MCF 10A (cell line): ENCODE results near the gene NOXO1. TPM values are rescaled to one million over a fixed set of nuclear protein-coding genes. Genes with fewer than 3 reads are reported as not detected.

Experiments
- BruUV-seq: library from RNA; stranded (reverse); fragments of 400-500 nt; replicated peaks from 2 replicates; lab custom pipeline; 2021; lab: Mats Ljungman, UMichigan
- CTCF ChIA-PET: fragments of 300-600 bp; sonication (Branson Sonifier 250); formaldehyde crosslinking; extraction: SDS; loops from one replicate; lab custom pipeline; 2021; ENCODE audit warnings: antibody characterized with exemption, inconsistent platforms; lab: Yijun Ruan, JAX
- POLR2A ChIA-PET: fragments of 300-600, 350-650 bp; sonication (Branson Sonifier 250); formaldehyde crosslinking; extraction: SDS; loops from one replicate; lab custom pipeline; 2020; ENCODE audit warnings: antibody characterized with exemption, inconsistent platforms; lab: Yijun Ruan, JAX
- DNase-seq: peaks from one replicate; pipeline ENCODE4 v3.0.0-alpha.2; 2018; ENCODE audit not compliant: unreplicated experiment
- H3K27ac Mint-ChIP-seq: one replicate; pipeline ENCODE4 v1.8.0; 2022; ENCODE audit warnings: mild to moderate bottlenecking, low read depth, mixed read lengths; ENCODE audit not compliant: unreplicated experiment
- H3K27me3 Mint-ChIP-seq: one replicate; pipeline ENCODE4 v1.8.0; 2022; ENCODE audit warnings: mixed read lengths; ENCODE audit not compliant: insufficient read depth, unreplicated experiment
- H3K36me3 Mint-ChIP-seq: one replicate; pipeline ENCODE4 v1.8.0; 2022; ENCODE audit warnings: mild to moderate bottlenecking, moderate library complexity, mixed read lengths; ENCODE audit not compliant: insufficient read depth, unreplicated experiment
- H3K4me1 Mint-ChIP-seq: one replicate; pipeline ENCODE4 v1.8.0; 2022; ENCODE audit warnings: mixed read lengths; ENCODE audit not compliant: insufficient read depth, unreplicated experiment
- H3K4me3 Mint-ChIP-seq: one replicate; pipeline ENCODE4 v1.8.0; 2022; ENCODE audit warnings: mild to moderate bottlenecking, moderate library complexity, mixed read lengths; ENCODE audit not compliant: unreplicated experiment
- H3K9me3 Mint-ChIP-seq: one replicate; pipeline ENCODE4 v1.8.0; 2022; ENCODE audit warnings: mixed read lengths; ENCODE audit not compliant: unreplicated experiment
- intact Hi-C: fragments of 100-400 bp; cut with micrococcal nuclease; formaldehyde crosslinking; loops from 2 replicates; pipeline ENCODE4 v1.14.1; 2022
- total RNA-seq: library from RNA; stranded (reverse); gene quantifications from 2 replicates; pipeline ENCODE4 v1.2.3, GENCODE V29; 2022
- TF ChIP-seq, protein P1 (sequence below): fragments of 200-600 bp; IDR thresholded peaks from one replicate; pipeline ENCODE4 v1.8.0; 2022; ENCODE audit warnings: antibody characterized with exemption, mild to moderate bottlenecking; ENCODE audit not compliant: unreplicated experiment

NOXO1 gene
- total RNA-seq, 1 experiment from 2014 or later = 1.1 TPM

DNA sequence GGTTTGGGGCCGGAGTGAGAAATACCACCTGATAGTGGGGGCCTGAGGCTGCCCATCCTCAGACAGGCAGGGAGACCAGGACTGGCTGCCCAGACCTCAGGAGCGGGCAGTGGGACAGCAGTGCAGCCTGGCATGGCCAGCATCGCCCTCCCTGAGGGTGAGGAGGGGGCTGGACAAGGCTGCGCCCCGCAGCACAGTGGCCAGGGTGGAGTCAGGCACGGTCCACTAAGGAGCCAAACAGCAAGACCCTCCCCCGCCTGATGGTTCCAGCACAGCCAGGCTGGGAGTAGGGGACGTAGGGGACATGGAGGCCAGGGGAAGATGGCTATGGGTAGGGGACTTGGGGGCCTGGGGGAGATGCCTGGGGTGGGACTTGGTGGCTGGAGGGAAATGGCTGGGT is 25.0 kb upstream of the NOXO1 start:
- Mint-ChIP-seq H3K36me3 (peaks cover 41% of the 10 kb centered on the region), H3K27me3 (no peaks in the 10 kb centered on the region), H3K9me3 (no peaks in the 10 kb centered on the region), H3K4me3 (peak overlapping the region; percentile 79), H3K4me1 (peaks cover 17% of the 10 kb centered on the region), H3K27ac (peak overlapping the region; percentile 85)
- TF ChIP-seq, protein P1, sequence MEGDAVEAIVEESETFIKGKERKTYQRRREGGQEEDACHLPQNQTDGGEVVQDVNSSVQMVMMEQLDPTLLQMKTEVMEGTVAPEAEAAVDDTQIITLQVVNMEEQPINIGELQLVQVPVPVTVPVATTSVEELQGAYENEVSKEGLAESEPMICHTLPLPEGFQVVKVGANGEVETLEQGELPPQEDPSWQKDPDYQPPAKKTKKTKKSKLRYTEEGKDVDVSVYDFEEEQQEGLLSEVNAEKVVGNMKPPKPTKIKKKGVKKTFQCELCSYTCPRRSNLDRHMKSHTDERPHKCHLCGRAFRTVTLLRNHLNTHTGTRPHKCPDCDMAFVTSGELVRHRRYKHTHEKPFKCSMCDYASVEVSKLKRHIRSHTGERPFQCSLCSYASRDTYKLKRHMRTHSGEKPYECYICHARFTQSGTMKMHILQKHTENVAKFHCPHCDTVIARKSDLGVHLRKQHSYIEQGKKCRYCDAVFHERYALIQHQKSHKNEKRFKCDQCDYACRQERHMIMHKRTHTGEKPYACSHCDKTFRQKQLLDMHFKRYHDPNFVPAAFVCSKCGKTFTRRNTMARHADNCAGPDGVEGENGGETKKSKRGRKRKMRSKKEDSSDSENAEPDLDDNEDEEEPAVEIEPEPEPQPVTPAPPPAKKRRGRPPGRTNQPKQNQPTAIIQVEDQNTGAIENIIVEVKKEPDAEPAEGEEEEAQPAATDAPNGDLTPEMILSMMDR = no peak
- CTCF ChIA-PET = no interaction called here
- POLR2A ChIA-PET = interaction anchor here (1.4 to 4.2 kb wide), 2 partner anchors 11 to 34 kb away, joined by 3 to 41 read pairs; partner anchors contain the start of gene TBL3
- no peak for DNase-seq
- intact Hi-C loops = no loop called here
- BruUV-seq = no TSS peak

DNA sequence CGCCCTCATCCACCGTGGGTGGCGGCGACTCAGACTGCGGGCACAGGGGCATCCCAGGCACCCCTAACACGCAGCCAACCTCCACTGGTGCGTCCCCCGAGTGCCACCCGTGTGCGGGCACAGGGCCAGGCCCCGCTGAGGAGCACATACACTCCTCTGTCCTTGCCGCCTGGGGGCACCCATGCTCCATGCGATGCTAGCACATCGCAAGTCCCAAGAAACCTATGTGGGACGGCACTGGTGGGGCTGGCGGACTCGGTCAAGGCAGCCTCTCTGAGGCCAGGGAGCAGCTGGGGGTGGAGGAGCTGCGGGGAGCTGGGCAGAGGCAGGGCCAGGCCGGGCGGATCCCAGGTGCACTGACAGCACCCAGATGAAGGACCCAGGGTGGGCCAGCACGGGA is 24.4 kb upstream of the NOXO1 start:
- Mint-ChIP-seq H3K36me3 (peaks cover 48% of the 10 kb centered on the region), H3K4me1 (peaks cover 17% of the 10 kb centered on the region), H3K27ac (no peak overlapping the region), H3K27me3 (no peaks in the 10 kb centered on the region), H3K9me3 (no peaks in the 10 kb centered on the region), H3K4me3 (peak overlapping the region; percentile 79)
- TF ChIP-seq, protein P1 = no peak
- no peak for DNase-seq
- ChIA-PET POLR2A (interaction anchor here (1.0 to 4.2 kb wide), 4 partner anchors 9 to 41 kb away, joined by 3 to 41 read pairs (median 10); partner anchors contain the start of genes RPS2 and TBL3), CTCF (interaction anchor here (0.5 to 2.8 kb wide), 3 partner anchors 135 to 231 kb away, joined by 3 to 13 read pairs (median 4); no protein-coding TSS in a partner anchor)
- intact Hi-C loops = no loop called here
- BruUV-seq = no TSS peak

DNA sequence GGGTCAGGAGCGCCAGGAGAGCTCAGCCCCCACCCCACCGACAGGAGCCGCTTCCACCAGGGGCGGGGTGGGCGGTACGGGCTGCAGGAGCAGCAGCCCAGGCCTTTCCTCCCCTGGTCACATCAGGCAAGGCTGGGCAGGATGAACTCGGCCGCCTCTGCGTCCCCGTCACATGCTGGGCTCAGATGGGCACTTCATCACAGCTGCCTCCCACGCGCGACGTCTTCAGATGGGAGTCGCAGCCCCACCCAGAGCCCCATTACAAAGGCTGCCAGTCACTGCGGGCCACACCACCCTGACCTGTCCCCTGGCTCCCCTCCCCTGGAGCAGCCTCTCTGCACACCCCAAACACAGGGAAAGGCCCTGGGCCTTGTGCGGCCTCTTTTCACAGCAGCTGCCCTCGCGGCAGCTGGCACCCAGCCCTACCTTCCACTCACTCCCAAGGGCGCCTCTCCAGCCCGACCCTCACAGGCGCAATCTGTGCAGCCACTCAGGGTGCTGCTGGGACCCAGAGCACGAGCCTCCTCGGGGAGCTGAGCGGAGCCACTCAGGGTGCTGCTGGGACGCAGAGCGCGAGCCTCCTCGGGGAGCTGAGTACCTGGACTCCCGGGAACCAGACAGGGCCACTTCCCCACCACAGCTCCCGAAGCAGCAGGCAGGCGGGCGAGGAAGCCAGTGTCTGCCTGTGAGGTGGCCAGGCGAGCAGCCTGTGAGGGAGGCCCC is 23.7 kb upstream of the NOXO1 start:
- POLR2A ChIA-PET = interaction anchor here (0.6 to 2.5 kb wide), 6 partner anchors 10 to 508 kb away, joined by 3 to 18 read pairs (median 3); partner anchors contain the start of genes RPS2 and TBL3
- BruUV-seq = no TSS peak
- CTCF ChIA-PET = interaction anchor here (0.5 to 2.8 kb wide), 14 partner anchors 8 to 230 kb away, joined by 3 to 13 read pairs (median 4); partner anchors contain the start of genes NOXO1 and RAB26
- Mint-ChIP-seq H3K9me3 (no peaks in the 10 kb centered on the region), H3K4me3 (no peak overlapping the region), H3K36me3 (peaks cover 54% of the 10 kb centered on the region), H3K4me1 (peaks cover 17% of the 10 kb centered on the region), H3K27me3 (no peaks in the 10 kb centered on the region), H3K27ac (peak overlapping the region; percentile 59)
- no peak for DNase-seq
- intact Hi-C loops = no loop called here
- TF ChIP-seq, protein P1 = no peak

DNA sequence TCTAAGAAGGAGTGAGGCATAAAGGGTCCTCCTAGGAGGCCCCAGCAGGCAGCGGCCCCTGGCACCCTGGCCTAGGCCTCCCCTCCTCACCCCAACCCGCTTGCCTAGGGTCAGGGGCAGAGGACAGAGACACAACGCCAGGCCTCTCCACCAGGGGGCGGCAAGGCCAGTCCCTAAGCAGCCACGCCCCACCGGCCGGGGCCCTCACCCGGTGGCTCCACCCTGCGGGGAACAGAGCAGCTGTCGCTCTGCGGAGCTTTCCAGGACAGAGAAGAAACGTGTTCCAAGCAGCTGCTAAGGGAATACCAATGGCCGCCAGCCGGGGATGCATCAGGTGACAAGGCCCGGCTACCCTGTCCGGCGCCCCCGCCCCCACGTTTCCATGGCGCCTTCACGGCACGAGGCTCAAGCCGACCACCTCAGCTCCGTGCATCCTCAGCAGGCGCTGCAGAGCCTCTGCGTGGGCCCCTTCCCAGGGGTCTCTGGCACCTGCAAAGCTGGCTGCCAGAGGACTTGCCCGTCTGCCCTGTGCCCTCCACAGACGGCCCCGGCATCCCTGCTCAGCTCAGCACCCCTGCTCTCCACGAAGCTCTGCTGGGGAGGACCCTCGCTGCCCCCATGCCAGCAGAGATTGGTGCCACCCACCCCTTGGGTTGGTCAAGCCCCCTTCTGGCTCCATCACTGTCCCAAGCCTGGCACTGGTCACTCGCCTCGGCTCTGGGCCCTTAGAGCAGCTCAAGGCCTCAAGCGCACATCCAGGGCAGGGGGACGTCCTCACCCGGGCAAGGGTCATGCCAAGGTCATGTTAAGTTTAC is 22.8 kb upstream of the NOXO1 start:
- peak; percentile 85 for DNase-seq
- POLR2A ChIA-PET = interaction anchor here (0.6 to 2.5 kb wide), 8 partner anchors 9 to 1447 kb away, joined by 3 to 18 read pairs (median 4); partner anchors contain the start of gene RPS2
- peaks cover 54% of the 10 kb centered on the region for H3K36me3 Mint-ChIP-seq
- TF ChIP-seq, protein P1 = peak; percentile 92
- intact Hi-C loops = no loop called here
- no peaks in the 10 kb centered on the region for H3K27me3 Mint-ChIP-seq
- BruUV-seq = no TSS peak
- CTCF ChIA-PET = interaction anchor here (0.6 to 2.8 kb wide), 22 partner anchors 9 to 259 kb away, joined by 3 to 13 read pairs (median 4); partner anchors contain the start of genes RAB26 and RPS2
- no peak overlapping the region for H3K4me3 Mint-ChIP-seq
- H3K9me3 Mint-ChIP-seq = no peaks in the 10 kb centered on the region
- H3K27ac Mint-ChIP-seq = peak overlapping the region; percentile 59
- peaks cover 17% of the 10 kb centered on the region for H3K4me1 Mint-ChIP-seq
